Left kidney (tissue), 2 donors: ENCODE measurements around the gene ANO3. TPM values are rescaled to one million over a fixed set of nuclear protein-coding genes. Genes with fewer than 3 reads are reported as not detected.
"Not testable (repeated sequence)": the region's sequence is repeated elsewhere in the genome, so short reads cannot be mapped to it uniquely, and the experiment has no call there.

Experiments
- DNase-seq: peaks from one replicate; pipeline ENCODE4 v3.0.0-alpha.2; 2013
- polyA plus RNA-seq: library from polyadenylated mRNA; unstranded; fragments of 120-200 nt; gene quantifications from one replicate; pipeline ENCODE4 v1.2.1, GENCODE V29; 2013; ENCODE audit not compliant: insufficient read length

The ANO3 gene
- polyA plus RNA-seq, 1 donor: 3.0 TPM

DNA sequence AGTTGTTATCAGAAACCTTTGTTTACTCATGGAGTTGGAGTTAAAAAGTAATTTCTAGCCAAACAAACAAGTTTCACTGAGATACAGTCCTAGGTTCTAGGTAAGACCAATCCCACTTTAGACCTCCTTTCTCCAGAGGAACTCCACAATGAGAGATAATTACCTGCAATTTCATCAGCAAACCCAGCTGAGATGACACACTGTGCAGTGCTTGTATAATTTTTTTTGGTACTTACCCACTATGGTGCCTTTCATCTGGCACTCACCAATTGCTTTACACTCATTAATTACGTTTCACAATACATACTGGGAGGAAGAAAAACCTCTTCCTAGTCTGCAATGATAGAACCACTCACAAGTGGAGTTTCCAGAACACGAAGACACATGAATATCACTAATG is 242.0 kb downstream of the ANO3 start:
- no peak for DNase-seq

- no peak for DNase-seq
Measured at GRCh38 chr11:26575946-26576345, 244.0 kb downstream of the ANO3 start.

GRCh38 chr11:26578998-26579661 is 247.2 kb downstream of the ANO3 start:
- no peak for DNase-seq

GRCh38 chr11:26579683-26580082 is 247.8 kb downstream of the ANO3 start:
- no peak for DNase-seq

DNA sequence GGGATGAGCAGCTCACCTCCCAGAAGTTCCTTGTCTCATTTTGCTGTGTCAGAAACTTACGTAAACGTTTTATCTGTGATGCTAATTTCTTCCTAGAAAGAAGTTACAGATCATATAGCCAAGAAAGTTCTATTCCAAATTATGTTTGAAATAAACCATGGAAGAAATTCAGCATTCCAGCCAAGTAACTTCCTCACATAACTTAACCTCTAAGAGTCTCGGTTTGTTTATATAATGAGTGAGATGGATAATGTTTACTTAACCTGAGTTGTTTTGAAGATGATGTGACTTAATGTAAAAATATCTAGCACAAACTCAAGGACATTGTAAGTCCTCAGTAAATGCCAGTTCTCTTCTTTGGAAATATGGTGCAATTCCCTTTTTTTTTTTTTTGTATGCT is 249.0 kb downstream of the ANO3 start:
- no peak for DNase-seq

GRCh38 chr11:26583550-26583949 is 251.6 kb downstream of the ANO3 start:
- no peak for DNase-seq

DNA sequence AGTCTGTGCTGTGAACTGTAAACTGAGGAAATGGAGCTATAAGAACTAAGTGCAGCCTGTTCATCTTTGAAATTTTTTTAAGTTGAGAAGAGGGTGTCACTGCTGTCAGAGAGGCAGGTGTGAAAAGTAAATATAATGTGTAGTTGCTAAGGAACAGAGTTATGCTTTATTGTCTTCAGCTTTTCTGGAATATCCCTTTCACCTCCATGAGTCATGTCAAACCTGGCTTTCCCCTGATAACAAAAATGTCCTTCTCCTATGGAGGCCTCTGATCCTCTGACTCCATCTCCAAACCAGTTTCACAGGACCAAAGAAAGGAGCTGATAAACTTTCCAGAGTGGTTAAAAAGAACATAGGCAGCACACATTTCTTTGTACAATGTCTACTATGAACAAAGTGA is 252.9 kb downstream of the ANO3 start:
- no peak for DNase-seq

DNA sequence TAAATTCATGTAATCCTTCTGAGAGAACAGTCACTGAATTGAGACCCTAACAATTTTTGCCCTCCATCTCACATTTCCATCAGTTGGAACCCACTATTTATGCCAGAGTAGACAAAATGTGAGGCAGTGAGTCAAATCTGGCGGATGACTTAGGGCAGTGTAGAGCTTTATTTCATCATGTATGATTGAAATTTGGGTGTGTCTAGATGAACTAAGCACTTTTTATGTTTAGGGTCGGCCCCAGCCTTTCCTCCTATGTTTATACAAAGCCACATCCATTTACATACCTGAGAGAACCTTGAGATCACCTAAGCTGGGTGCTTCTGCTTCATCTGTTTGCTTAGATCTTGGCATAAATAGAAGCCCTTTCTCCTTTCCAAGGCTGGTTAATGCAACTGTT is 255.1 kb downstream of the ANO3 start:
- no peak for DNase-seq

- DNase-seq: no peak
Measured at GRCh38 chr11:26593691-26594090, 261.8 kb downstream of the ANO3 start.

DNA sequence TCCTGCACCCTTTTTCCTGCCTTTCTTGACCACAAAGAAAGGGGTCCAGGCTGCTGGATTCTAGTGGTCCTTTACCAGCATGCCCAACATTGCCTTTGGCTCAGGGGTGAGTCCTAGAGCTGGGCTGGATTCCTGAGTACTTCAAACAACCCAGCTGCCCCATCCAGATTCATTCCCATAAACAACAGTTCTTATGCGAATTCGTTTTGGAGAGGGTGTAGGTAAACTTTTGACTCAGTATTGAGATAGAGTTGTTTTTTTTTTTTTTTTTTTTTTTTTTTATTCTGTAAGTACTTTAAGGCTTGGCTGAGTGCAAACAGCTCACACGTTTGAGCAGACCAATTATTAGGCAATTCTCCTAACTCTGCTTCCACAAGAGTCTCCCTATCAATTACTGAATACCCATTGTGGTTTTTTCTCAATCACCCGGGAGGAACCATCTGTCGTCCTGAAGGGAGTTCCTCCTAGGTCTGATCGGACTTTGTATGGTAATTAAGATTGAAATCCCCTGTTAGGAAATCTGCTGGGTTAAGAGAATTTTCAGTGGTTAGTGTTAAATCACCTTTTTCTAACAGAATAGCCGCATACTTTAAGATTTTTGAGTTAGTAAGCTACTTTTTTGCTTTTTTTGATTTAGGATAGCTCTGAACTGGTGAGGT is 263.4 kb downstream of the ANO3 start:
- not testable (repeated sequence) for DNase-seq

DNA sequence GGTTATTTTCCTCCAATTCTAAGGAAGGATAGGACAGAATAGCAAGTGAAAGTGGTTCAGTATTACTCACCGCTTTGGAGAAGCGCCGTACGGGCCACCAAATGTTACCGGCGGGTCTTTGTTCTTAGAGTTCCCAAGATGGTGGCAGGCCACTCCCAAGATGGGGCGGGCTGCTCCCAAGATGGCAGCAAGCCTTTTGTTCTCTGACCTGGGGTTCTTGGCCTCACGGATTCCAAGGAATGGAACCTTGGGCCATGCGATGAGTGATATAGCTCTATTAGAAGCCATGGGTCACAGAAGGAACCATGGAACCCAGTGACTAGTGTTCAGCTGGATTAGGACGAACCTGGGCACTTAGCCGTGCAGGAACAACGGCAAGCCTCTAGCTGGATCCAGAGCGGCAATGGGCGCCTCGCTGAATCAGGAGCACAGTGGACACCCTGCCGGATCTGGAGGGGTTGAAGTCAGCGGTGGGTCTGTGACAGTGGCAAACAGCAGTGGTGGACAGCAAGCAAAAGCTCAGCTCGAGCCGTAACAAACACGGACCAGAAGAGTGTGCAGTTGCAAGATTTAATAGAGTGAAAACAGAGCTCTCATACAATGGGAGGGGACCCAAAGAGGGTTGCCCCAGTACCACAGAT is 265.2 kb downstream of the ANO3 start:
- not testable (repeated sequence) for DNase-seq

DNA sequence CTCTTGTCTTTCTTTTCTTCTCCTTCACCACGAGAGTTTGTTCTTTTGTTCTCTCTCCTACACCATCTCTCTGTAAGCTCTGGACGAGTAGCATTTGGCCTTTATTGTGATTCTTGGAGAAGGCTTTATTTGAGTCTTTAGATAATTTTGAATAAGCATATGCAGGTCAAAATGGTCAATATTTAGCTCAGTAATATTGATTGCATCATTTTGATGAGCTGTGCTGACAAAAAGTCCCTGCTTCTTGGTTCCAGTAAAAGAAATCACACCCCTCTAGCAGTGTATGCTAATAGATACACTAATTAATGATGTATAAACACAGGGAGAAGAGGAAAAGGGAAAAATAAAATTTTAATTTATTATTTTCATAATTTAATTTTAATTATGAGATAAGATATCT is 266.0 kb downstream of the ANO3 start:
- no peak for DNase-seq

- no peak for DNase-seq
Measured at GRCh38 chr11:26599425-26599824, 267.5 kb downstream of the ANO3 start.

GRCh38 chr11:26599876-26600434 is 268.0 kb downstream of the ANO3 start:
- DNase-seq: no peak

GRCh38 chr11:26607725-26608506 is 276.0 kb downstream of the ANO3 start:
- no peak for DNase-seq

DNA sequence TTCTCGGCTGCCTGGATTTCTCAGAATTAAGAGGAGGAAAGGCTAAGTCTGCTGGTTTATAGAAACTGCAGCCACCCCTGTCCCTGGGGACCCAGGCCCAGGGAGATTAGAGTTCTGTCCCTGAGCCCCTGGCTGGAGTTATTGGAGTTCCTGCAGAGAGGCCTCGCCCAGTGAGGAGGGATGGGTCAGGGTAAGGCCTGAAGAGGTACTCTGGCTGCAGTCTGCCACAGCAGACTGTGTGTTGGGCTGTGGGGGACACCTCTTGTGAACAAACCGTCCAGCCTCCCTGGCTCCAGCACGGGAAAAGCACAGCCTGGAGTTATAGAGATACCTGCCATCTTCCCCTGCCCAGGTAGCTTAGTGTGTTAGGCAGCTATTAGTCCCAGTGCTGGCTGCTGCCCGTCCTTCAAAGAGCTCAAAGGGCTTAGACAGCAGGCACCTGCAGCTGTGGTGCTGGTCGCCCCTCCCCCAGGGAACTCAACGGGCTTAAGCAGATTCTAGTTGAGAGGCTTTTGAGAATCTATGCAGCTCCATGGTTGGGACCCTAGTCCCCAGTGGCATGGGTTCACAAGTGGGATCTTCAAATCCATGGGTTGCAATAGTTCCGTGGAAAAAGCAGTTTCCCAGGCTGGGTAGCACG is 276.7 kb downstream of the ANO3 start:
- no peak for DNase-seq

GRCh38 chr11:26613759-26614158 is 281.8 kb downstream of the ANO3 start:
- DNase-seq: no peak

DNA sequence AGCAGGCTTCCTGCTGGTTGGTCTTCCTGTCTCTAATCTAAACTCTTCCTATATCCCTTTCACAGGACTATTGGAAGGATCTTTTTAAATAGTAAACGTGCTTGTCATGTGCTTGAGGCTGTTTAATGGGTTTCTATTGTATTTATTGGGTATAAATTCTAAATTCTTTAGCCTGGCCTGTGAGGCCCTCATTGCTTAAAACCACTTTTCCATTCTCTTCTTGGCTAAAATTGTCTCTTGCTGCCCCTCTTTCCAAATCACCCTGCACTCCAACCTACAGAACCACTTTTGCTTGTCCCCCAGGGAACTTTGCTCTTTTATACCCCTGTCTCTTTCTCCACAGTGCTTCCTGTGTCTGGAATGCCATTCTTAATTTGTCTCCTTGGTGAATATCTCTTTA is 286.5 kb downstream of the ANO3 start:
- DNase-seq: no peak

GRCh38 chr11:26620282-26621045 is 288.5 kb downstream of the ANO3 start:
- no peak for DNase-seq

- no peak for DNase-seq
Measured at GRCh38 chr11:26621132-26621531, 289.2 kb downstream of the ANO3 start.

DNA sequence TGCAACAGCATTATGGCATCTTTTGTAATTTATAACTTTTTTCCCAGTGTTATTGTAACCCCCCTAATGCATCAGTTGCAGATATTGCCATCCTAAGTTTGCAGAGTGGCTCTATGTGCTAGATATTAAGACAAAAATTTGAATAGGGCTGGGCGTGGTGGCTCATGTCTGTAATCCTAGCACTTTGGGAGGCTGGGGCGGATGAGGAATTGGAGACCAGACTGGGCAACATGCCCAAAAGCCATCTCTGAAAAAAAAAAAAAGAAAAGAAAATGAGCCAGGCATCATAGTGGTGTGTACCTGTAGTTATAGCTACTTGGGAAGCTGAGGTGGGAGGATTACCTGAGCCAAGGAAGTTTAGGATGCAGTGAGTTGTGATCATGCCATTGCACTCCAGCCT is 290.3 kb downstream of the ANO3 start:
- DNase-seq: no peak
